ENCODE data around the gene ATP6AP2. TPM values are rescaled to one million over a fixed set of nuclear protein-coding genes. Genes with fewer than 3 reads are reported as not detected.
"Not testable (repeated sequence)": the region's sequence is repeated elsewhere in the genome, so short reads cannot be mapped to it uniquely, and the experiment has no call there.

ATP6AP2 gene
- total and polyA plus RNA-seq, 7 donors: 16.8 to 121 (median 86.4) TPM

DNA sequence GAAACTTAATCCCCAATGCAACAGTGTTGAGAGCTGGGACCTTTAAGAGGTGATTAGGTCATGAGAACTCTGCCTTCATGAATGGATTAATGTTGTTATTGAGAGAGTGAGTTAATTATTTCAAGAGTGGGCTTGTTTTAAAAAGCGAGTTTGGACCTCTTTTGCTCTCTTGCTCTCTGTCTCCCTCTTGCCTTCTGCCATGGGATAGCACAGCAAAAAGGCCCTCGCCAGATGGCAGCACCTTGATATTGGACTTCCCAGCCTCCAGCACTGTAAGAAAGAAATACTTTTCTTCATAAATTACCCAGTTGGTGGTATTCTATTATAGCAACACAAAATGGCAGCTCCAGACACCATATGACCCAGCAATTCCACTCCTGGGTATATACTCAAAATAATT is 7.0 kb upstream of the ATP6AP2 start:
- H3K4me3 ChIP-seq: no peak overlapping the region
- H3K4me1 ChIP-seq: no peaks in the 10 kb centered on the region
- no peak for TF ChIP-seq POLR2A (IDR thresholded peaks at IDR 0.05)
- H3K27ac ChIP-seq: no peak overlapping the region
- WGBS, 2 donors: 55 to 78% methylated on average over 2 of the region's 2 CpGs
- intact Hi-C loops (cut with DNase I): no loop called here
- H3K27me3 ChIP-seq: no peaks in the 10 kb centered on the region
- H3K36me3 ChIP-seq: no peaks in the 10 kb centered on the region
- H3K9me3 ChIP-seq: no peaks in the 10 kb centered on the region
- DNase-seq: no peak

DNA sequence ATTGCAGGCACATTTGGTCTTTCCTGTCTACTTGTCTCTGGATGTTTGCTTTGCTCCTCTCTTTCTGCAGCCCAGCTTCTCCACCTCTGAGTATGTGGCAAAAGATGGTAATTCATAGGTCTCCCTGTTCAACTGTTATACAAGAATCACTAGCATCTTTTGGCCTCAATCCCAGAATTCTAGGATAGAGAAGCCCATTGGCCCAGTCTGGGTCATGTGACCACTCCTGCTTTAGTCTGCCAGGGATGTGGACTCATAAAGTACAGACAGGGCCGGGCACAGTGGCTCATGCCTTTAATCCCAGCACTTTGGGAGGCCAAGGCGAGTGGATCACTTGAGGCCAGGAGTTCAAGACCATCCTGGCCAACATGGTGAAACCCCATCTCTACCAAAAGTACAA is 5.4 kb upstream of the ATP6AP2 start:
- H3K36me3 ChIP-seq; H3K9me3 ChIP-seq; H3K4me3 ChIP-seq; DNase-seq; H3K27ac ChIP-seq; H3K4me1 ChIP-seq; H3K27me3 ChIP-seq; intact Hi-C loops (cut with DNase I): not testable (repeated sequence)
- 24 to 62% methylated on average over 2 of the region's 2 CpGs for WGBS, 2 donors

DNA sequence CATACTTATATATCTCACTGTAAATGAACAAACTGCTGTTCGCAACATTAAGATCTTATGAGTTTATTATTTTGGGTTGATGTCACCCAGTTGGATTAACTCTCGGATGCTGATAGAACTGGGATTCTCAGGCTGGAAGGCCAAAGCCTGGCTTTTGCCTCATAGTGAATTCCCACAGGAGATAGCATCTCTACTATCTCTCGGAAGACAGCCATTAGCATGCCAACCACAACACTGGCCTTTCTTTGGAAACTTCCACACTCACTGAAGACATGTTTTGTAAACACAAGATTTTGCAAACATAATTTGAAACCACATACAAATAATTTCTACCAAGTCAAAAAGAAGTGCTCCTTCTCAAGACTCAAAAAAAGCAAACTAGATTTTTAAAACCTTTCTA is 4.5 kb upstream of the ATP6AP2 start:
- Histone ChIP-seq H3K36me3 (no peaks in the 10 kb centered on the region), H3K4me1 (peaks cover 0 to under 1% (median 0%) of the 10 kb centered on the region in 4 donors), H3K9me3 (no peaks in the 10 kb centered on the region), H3K4me3 (no peak overlapping the region), H3K27me3 (no peaks in the 10 kb centered on the region), H3K27ac (no peak overlapping the region)
- no peak for DNase-seq
- 91% methylated on average over 3 of the region's 3 CpGs for WGBS, 2 donors
- no peak for TF ChIP-seq POLR2AphosphoS5 (IDR thresholded peaks at IDR 0.05)
- no peak for TF ChIP-seq EP300 (IDR thresholded peaks at IDR 0.05)
- no peak for TF ChIP-seq POLR2A (IDR thresholded peaks at IDR 0.05)
- TF ChIP-seq, protein P1, sequence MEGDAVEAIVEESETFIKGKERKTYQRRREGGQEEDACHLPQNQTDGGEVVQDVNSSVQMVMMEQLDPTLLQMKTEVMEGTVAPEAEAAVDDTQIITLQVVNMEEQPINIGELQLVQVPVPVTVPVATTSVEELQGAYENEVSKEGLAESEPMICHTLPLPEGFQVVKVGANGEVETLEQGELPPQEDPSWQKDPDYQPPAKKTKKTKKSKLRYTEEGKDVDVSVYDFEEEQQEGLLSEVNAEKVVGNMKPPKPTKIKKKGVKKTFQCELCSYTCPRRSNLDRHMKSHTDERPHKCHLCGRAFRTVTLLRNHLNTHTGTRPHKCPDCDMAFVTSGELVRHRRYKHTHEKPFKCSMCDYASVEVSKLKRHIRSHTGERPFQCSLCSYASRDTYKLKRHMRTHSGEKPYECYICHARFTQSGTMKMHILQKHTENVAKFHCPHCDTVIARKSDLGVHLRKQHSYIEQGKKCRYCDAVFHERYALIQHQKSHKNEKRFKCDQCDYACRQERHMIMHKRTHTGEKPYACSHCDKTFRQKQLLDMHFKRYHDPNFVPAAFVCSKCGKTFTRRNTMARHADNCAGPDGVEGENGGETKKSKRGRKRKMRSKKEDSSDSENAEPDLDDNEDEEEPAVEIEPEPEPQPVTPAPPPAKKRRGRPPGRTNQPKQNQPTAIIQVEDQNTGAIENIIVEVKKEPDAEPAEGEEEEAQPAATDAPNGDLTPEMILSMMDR (IDR thresholded peaks at IDR 0.05): no peak
- intact Hi-C loops (cut with DNase I): no loop called here

DNA sequence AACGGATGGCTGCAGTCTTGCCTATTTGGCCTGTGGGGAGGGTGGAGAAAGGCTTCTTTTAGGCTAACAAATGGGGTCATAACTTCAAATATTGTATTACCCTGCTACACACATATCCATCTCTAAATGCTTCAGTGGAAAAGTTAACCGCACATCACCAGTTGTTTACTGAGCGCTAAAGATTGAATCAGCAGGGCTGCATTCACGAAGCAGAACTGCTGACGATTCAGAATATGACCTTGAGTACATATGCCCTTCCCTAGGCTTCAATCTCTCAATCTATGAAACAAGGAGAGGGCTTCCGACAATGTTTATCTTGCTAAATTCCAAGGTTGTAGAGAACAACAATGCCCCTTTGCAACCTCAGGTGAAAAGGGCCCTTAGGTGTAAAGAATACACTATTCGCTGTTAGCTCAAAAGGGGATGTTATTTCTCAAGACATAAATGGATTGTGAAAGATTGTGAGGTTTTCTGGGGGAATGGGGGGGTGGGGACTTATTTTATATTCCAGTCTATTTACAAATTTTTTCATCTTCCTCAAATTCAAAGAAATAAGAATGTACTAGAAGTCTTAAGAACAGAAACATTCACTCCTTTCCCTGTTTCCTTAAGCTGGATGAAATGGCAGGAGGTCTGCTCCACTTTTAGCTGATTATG is 2.6 kb upstream of the ATP6AP2 start:
- H3K27ac ChIP-seq: peak overlapping the region in 1 of 4 donors; percentile 19
- TF ChIP-seq POLR2AphosphoS5 (IDR thresholded peaks at IDR 0.05): no peak
- no peak for TF ChIP-seq POLR2A (IDR thresholded peaks at IDR 0.05)
- TF ChIP-seq, protein P1 (IDR thresholded peaks at IDR 0.05): no peak
- TF ChIP-seq EP300 (IDR thresholded peaks at IDR 0.05): no peak
- 72 to 78% methylated on average over 7 of the region's 7 CpGs for WGBS, 2 donors

DNA sequence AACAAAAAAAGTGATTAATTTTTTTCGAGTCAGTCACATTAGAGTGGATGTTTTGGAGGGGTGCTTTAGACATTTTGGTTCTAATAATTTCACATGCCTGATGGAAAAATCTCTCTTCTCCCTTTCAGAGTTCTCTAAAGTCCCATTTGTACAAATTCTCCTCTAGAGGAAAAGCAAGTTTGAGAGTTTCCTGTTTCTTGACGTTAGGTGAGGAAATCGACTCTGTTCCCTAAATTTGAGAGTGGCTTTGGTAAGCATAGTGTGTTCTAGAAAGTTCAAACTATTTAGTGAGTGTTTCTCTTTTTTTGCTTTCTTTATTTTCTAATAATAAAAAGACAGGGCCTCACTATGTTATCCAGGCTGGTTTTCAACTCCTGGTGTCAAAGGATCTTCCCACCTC is 1.6 kb upstream of the ATP6AP2 start:
- peak overlapping the region in 1 of 4 donors; percentile 90 for H3K27ac ChIP-seq
- no peaks in the 10 kb centered on the region for H3K36me3 ChIP-seq
- intact Hi-C loops (cut with DNase I): no loop called here
- no peak overlapping the region for H3K4me3 ChIP-seq
- no peaks in the 10 kb centered on the region for H3K9me3 ChIP-seq
- no peak for DNase-seq
- WGBS, 2 donors: 50 to 75% methylated on average over 3 of the region's 3 CpGs
- no peaks in the 10 kb centered on the region for H3K27me3 ChIP-seq
- TF ChIP-seq, protein P1 (IDR thresholded peaks at IDR 0.05): no peak
- TF ChIP-seq POLR2A (IDR thresholded peaks at IDR 0.05) (no peak), POLR2AphosphoS5 (IDR thresholded peaks at IDR 0.05) (no peak), EP300 (IDR thresholded peaks at IDR 0.05) (no peak)
- peaks cover 0 to 10% (median 8%) of the 10 kb centered on the region in 4 donors for H3K4me1 ChIP-seq

More for the DNA sequence above, 2.6 kb upstream of the ATP6AP2 start:
- Histone ChIP-seq H3K36me3 (no peaks in the 10 kb centered on the region), H3K4me1 (peaks cover 0 to 10% (median 8%) of the 10 kb centered on the region in 4 donors), H3K9me3 (no peaks in the 10 kb centered on the region), H3K4me3 (no peak overlapping the region), H3K27me3 (no peaks in the 10 kb centered on the region)
- no peak for DNase-seq
- intact Hi-C loops (cut with DNase I): no loop called here
